ENCODE results near the gene SOS1.
"Not testable (repeated sequence)": the region's sequence is repeated elsewhere in the genome, so short reads cannot be mapped to it uniquely, and the experiment has no call there.

The SOS1 gene

GRCh38 chr2:39140948-39141333 lies 20.1 kb upstream of the SOS1 start:
- DNase-seq; in situ Hi-C loops (cut with HindIII; ENCODE audit: low pct_ligation_motif_present, low pct_unique_long_range_greater_than_20kb, low sequenced_read_pairs): not testable (repeated sequence)

DNA sequence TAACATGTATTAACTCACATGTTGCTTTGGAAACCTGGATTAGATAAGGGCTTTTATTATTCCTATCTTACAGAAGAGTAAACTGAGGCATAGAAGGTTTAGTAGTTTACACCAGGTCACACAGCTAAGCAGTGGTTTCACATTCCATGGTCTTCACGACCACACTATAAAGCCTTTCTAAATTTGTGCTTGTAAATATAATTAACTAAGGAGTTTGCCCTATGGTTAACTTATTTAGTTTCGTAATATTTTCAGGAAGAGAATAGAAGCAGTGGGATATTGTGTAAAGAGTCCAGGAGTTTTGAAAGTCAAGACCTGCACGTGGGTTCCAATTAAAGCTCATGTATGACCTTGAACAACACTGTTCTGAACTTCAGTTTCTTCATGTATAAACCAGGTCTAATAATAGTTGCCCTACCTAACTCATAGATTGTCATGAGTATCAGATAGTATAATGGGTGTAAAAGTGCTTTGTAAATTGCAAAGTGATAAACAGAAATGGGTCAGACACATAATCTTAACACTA lies 19.5 kb upstream of the SOS1 start:
- DNase-seq, result no peak
- in situ Hi-C loops (cut with HindIII; ENCODE audit: low pct_ligation_motif_present, low pct_unique_long_range_greater_than_20kb, low sequenced_read_pairs), result no loop called here

GRCh38 chr2:39139511-39140237 lies 18.8 kb upstream of the SOS1 start:
- in situ Hi-C loops (cut with HindIII; ENCODE audit: low pct_ligation_motif_present, low pct_unique_long_range_greater_than_20kb, low sequenced_read_pairs), result no loop called here
- DNase-seq, result no peak

GRCh38 chr2:39138837-39139211 lies 18.0 kb upstream of the SOS1 start:
- no peak for DNase-seq
- in situ Hi-C loops (cut with HindIII; ENCODE audit: low pct_ligation_motif_present, low pct_unique_long_range_greater_than_20kb, low sequenced_read_pairs), result no loop called here

- in situ Hi-C loops (cut with HindIII; ENCODE audit: low pct_ligation_motif_present, low pct_unique_long_range_greater_than_20kb, low sequenced_read_pairs); DNase-seq: not testable (repeated sequence)
Measured at GRCh38 chr2:39138187-39138836, 17.5 kb upstream of the SOS1 start.

GRCh38 chr2:39136799-39137198 lies 15.9 kb upstream of the SOS1 start:
- in situ Hi-C loops (cut with HindIII; ENCODE audit: low pct_ligation_motif_present, low pct_unique_long_range_greater_than_20kb, low sequenced_read_pairs), result no loop called here
- DNase-seq, result no peak

- in situ Hi-C loops (cut with HindIII; ENCODE audit: low pct_ligation_motif_present, low pct_unique_long_range_greater_than_20kb, low sequenced_read_pairs), result no loop called here
- no peak for DNase-seq
Measured at GRCh38 chr2:39135690-39136259, 14.9 kb upstream of the SOS1 start.

DNA sequence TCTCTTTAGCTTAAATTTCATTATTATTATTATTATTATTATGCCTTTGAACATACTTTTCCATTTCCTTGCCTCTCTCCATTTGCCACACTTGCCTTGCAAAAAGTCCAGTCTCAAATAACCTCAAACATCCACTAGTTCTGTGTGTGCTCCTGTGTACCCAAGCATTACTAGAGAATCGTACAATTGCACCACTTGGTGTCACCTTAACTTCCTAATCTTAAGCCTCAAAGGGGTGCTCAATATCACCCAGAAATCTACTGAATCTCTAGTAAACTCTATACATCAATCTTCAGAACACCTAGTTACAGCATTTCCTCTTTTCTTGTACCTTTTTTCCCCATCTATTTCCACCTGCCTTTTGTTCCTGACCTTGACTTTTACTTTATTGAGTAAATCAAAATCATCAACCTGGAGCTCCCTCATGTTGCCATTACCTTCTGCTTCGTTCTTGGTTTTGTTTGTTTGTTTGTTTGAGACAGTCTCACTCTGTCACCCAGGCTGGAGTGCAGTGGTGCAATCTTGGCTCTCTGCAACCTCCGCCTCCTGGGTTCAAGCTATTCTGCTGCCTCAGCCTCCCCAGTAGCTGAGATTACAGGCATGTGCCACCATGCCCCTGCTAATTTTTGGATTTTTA lies 12.5 kb upstream of the SOS1 start:
- DNase-seq, result no peak
- in situ Hi-C loops (cut with HindIII; ENCODE audit: low pct_ligation_motif_present, low pct_unique_long_range_greater_than_20kb, low sequenced_read_pairs), result no loop called here

DNA sequence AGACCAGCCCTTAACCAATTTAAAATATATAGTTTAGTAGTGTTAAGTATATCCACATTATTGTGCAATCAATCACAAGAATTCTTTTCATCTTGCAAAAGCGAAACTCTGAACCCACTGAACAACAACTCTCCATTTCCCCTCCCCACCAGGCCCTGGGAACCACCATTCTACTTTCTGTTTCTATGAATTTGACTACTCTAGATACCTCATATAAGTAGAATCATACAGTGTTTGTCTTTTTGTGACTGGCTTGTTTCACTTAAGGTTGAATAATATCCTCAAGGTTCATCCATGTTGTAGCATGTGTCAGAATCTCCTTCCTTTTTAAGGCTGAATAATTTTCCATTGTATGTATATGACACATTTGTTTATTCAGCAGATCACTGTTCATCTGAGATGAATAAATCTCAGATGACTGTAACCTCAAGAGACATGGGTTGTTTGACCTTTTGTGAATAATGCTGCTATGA lies 8.1 kb upstream of the SOS1 start:
- in situ Hi-C loops (cut with HindIII; ENCODE audit: low pct_ligation_motif_present, low pct_unique_long_range_greater_than_20kb, low sequenced_read_pairs), result no loop called here

GRCh38 chr2:39127973-39128372 lies 7.1 kb upstream of the SOS1 start:
- in situ Hi-C loops (cut with HindIII; ENCODE audit: low pct_ligation_motif_present, low pct_unique_long_range_greater_than_20kb, low sequenced_read_pairs), result no loop called here
- DNase-seq, result no peak

More for the DNA sequence above, 8.1 kb upstream of the SOS1 start:
- no peak for DNase-seq

DNA sequence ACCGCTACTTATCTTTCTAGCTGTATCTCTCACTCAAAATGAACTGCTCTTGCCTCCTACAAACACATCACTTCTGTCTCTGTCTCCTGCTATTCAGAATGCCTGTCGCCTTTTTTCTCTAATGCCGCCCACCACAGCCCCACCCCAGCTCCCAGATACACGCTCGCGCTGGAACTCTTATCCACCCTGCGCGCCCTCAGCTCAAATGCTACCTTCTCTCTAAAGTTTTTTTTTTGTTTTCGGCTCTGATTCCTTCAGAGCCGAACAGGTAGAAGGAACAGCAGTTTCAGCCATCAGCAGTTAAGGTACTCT lies 3.9 kb upstream of the SOS1 start:
- DNase-seq, result no peak
- in situ Hi-C loops (cut with HindIII; ENCODE audit: low pct_ligation_motif_present, low pct_unique_long_range_greater_than_20kb, low sequenced_read_pairs), result no loop called here

DNA sequence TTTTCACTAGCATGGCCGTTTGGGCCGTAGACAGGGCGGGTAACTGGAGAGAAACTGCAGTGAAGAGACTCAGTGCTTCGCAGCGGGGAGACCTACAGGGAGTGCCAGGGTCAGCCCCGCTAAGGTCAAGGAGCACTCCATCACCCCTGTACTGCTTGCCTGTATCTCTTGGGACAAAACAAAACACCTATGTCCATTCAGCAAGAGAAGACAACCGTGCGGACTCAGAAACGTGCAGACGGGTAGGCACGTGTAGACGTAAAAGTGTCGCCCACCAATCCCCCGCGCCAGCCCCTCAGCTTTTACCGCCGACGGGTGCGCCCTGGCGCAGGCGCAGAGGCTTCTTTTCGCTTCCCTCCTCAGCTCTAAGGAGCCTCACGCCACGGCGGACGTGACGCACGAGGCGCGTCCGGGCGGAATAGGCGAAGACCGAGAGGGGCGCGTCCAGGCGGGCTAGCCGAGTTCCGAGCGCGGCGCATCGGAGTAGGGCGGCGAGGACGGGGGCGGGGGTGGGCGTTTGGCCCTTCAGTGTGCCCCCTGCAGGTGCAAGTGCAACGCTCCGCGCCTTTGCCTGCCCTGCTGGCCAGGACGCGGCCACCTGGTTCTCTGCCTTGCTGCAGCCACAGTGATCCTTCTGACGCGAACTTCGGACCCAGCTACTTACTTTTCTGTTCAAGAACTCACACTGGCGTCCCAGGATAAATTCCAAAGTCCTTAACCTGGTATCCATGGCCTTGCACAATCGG lies 3.3 kb upstream of the SOS1 start:
- peak; percentile 98 for DNase-seq
- in situ Hi-C loops (cut with HindIII; ENCODE audit: low pct_ligation_motif_present, low pct_unique_long_range_greater_than_20kb, low sequenced_read_pairs), result no loop called here

- DNase-seq, result no peak
- in situ Hi-C loops (cut with HindIII; ENCODE audit: low pct_ligation_motif_present, low pct_unique_long_range_greater_than_20kb, low sequenced_read_pairs), result no loop called here
Measured at GRCh38 chr2:39123436-39123999, 2.7 kb upstream of the SOS1 start.

DNA sequence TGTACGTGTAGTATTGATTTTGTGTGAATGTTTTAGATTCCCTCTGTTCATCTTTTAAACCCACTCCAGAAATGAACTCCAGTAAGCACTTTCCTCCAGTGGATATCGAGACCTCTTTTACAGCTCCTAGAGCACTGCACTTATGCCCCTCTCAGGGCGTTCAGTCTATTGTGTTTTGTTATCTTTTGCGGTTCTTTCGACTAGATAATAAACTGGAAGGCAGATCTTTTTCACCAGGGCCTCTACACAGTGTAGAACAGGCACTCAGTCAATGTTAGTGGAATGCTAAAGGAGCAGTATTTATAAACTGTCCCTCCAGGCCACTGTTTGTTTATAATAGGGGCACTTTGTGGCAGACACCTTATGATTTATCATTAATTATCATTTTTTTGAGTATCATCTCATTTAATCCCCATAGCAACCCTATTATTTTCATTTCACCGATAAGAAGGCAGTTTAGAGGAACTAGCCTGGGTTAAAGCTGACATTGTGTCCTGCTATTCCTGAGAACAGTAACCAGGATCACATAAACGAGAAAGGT lies 742 bp upstream of the SOS1 start:
- DNase-seq, result no peak
- in situ Hi-C loops (cut with HindIII; ENCODE audit: low pct_ligation_motif_present, low pct_unique_long_range_greater_than_20kb, low sequenced_read_pairs), result no loop called here

DNA sequence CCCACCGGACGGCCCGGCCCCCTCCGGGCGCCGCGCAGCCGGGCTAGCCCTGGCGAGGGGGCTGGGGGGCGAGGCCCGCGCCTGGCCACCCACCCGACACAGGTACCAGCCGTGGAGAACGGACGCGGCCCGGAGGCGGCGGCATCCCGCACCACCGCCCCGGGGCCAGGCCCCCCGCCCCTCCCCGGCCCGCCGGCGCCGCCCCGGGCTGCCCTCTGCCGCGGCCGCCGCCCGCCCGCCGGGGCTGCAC lies 405 bp downstream of the SOS1 start:
- DNase-seq, result no peak
- in situ Hi-C loops (cut with HindIII; ENCODE audit: low pct_ligation_motif_present, low pct_unique_long_range_greater_than_20kb, low sequenced_read_pairs), result no loop called here

DNA sequence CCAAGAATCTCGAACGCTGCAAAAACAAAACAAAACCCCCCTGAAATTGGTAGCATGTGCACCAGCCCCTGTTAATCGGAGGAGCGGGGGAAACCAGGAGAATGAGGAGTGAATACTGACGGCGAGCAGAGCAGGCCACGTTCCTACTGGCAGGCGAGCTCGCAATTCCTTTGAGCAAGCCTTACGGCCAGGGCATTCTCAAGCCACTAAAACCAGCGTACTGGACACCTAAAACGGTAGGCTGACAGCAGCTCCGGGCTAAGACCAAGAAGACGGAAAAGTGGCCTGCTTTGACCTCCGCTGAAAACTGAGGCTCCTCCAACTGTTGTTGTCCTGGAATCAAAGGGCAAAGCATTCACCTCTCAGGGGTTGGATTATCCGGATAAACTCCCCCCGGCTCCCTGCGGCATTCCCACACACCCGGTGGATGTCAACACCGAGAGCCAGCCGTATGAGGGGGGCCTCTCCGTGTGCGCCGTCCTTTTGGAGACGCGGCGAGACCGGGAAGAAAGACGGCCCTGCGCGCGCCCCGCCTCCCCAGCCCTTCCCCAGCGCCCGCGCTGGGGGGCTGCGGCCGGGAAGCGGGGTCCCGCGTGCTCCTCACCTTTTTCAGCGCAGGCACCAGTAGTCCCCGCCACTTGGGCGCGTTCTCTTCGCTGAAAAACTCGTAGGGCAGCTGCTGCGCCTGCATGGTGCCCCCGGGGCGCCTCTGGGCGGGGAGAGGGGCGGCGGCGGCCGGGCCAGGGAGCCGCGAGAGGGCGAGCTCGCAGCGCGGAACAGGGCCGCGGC lies 925 bp downstream of the SOS1 start:
- in situ Hi-C loops (cut with HindIII; ENCODE audit: low pct_ligation_motif_present, low pct_unique_long_range_greater_than_20kb, low sequenced_read_pairs), result no loop called here
- DNase-seq, result peak; percentile 60

DNA sequence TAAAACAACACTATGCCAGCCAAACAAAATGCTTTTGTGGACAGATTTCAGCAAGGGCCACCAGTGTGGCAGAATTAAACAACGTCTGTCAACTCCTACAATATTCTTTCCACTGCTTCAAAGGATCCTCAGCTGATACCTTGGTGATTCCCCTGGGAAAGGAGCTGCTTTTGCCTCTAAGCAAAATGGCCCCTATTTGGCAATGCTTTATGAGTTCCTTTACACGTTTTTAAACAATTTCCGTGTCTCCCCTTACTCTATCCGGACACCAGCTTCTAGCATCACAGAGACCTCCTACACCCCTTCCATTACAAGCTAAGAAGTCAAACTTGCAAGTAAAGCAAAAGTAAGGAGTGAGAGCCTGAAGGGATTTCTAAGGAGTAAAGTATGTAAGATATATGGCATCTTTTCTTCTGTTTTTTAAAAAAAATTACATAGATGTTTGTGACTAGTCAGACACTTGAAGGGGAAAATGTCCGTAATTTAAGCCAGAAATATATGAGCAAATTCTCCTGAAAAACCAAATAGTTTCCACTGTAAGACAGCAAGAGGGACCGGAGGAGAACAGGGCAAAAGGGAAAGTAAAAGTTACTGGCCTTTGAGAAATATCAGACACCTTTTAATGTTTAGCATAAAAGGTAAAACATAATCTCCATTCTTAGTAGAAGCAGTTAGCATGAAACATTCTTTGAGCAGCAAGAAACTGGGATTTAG lies 1.9 kb downstream of the SOS1 start:
- in situ Hi-C loops (cut with HindIII; ENCODE audit: low pct_ligation_motif_present, low pct_unique_long_range_greater_than_20kb, low sequenced_read_pairs), result no loop called here
- DNase-seq, result peak; percentile 38
